KMS-11 (cell line): ENCODE data around the gene DAP.

Experiments
- H2AFZ ChIP-seq: fragments of 200-600 bp; sonication (generic); 2 replicates; pipeline ENCODE4 v1.6.1; 2016; ENCODE audit warnings: antibody characterized with exemption, mixed run types, low read depth
- H3K27ac ChIP-seq: fragments of 200-600 bp; sonication (generic); 2 replicates; pipeline ENCODE4 v1.6.1; 2016; ENCODE audit warnings: mild to moderate bottlenecking, mixed run types
- H3K27me3 ChIP-seq: fragments of 200-600 bp; sonication (generic); 2 replicates; pipeline ENCODE4 v1.6.1; 2017; ENCODE audit warnings: mild to moderate bottlenecking, low read depth, mixed run types, moderate library complexity; ENCODE audit not compliant: insufficient read depth
- H3K36me3 ChIP-seq: fragments of 200-600 bp; sonication (generic); 2 replicates; pipeline ENCODE4 v1.6.1; 2017; ENCODE audit warnings: mild to moderate bottlenecking, mixed run types; ENCODE audit not compliant: insufficient read depth
- H3K4me1 ChIP-seq: fragments of 200-600 bp; sonication (generic); 2 replicates; pipeline ENCODE4 v1.6.1; 2016; ENCODE audit warnings: mild to moderate bottlenecking, low read depth, mixed run types; ENCODE audit not compliant: poor library complexity, severe bottlenecking
- H3K4me2 ChIP-seq: fragments of 200-600 bp; sonication (generic); 2 replicates; pipeline ENCODE4 v1.7.0; 2016; ENCODE audit warnings: mild to moderate bottlenecking, mixed run types
- H3K4me3 ChIP-seq: fragments of 200-600 bp; sonication (generic); IDR thresholded peaks from 2 replicates; pipeline ENCODE4 v1.6.1; 2017; ENCODE audit warnings: low read depth, low read length, mixed read lengths; ENCODE audit not compliant: insufficient read depth
- H3K79me2 ChIP-seq: fragments of 200-600 bp; sonication (generic); 2 replicates; pipeline ENCODE4 v1.6.1; 2016; ENCODE audit warnings: low read depth, mixed run types; ENCODE audit not compliant: insufficient read depth
- H3K9ac ChIP-seq: fragments of 200-600 bp; sonication (generic); 2 replicates; pipeline ENCODE4 v1.6.1; 2016; ENCODE audit warnings: mild to moderate bottlenecking, mixed run types
- H4K20me1 ChIP-seq: fragments of 200-600 bp; sonication (generic); 2 replicates; pipeline ENCODE4 v1.6.1; 2016; ENCODE audit warnings: mild to moderate bottlenecking, mixed run types; ENCODE audit not compliant: insufficient read depth
- TF ChIP-seq, protein P1 (sequence below): fragments of 200-600 bp; sonication (generic); conservative IDR thresholded peaks from 2 replicates; pipeline ENCODE4 v1.6.1; 2017; ENCODE audit warnings: low read depth, mild to moderate bottlenecking, antibody characterized with exemption, low read length, moderate library complexity, mixed read lengths

The DAP gene

DNA sequence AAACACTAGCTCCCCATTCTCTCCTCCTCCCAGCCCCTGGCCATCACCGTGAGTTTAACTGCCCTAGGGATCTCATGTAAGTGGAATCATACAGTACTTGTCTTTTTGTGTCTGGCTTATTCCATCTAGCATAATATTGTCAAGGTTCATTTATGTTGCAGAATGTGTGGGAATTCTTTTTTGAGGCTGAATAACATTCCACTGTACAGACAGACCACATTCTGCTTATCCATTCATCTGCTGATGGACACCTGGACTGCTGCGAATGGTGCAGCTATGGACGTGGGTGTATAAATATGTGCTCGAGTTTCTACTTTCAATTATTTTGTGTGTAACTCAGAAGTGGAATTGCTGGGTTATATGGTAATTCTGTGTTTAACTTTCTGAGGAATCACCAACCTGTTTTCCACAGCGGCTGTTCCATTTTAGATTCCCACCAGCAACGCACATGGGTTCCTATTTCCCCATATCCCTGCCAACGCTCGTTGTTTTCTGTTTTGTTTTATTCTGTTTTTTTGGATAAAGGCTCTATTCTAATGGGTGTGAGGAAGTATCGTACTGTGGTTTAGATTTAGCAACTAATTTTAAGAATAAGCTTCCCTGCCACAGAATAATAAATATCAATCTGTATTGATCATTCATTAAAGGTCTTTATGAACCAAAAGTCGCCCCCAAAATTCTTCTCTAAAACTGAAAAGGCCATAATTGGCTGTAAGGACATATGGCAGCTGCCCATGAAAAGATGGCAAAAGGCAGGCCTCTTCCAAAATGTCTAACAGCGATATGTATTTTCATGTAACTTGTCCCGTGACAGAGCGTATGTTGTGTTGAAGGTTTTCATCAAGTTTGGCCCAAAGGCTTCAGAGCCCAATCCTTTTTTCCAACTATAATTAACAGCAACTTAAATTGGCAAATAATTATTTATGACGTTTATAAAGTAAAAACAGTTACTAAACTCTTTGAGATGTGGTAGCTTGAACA lies 70.3 kb downstream of the DAP start:
- no peaks in the 10 kb centered on the region for H3K79me2 ChIP-seq
- TF ChIP-seq, protein P1, sequence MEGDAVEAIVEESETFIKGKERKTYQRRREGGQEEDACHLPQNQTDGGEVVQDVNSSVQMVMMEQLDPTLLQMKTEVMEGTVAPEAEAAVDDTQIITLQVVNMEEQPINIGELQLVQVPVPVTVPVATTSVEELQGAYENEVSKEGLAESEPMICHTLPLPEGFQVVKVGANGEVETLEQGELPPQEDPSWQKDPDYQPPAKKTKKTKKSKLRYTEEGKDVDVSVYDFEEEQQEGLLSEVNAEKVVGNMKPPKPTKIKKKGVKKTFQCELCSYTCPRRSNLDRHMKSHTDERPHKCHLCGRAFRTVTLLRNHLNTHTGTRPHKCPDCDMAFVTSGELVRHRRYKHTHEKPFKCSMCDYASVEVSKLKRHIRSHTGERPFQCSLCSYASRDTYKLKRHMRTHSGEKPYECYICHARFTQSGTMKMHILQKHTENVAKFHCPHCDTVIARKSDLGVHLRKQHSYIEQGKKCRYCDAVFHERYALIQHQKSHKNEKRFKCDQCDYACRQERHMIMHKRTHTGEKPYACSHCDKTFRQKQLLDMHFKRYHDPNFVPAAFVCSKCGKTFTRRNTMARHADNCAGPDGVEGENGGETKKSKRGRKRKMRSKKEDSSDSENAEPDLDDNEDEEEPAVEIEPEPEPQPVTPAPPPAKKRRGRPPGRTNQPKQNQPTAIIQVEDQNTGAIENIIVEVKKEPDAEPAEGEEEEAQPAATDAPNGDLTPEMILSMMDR: no peak
- H3K27ac ChIP-seq: no peak overlapping the region
- no peak overlapping the region for H3K4me2 ChIP-seq
- peaks cover 15% of the 10 kb centered on the region for H3K4me1 ChIP-seq
- no peak overlapping the region for H3K4me3 ChIP-seq
- H3K36me3 ChIP-seq: no peaks in the 10 kb centered on the region
- no peak overlapping the region for H2AFZ ChIP-seq
- H3K9ac ChIP-seq: no peak overlapping the region
- H4K20me1 ChIP-seq: 0 out of 2 replicates have a peak, but pooled peaks cover 3% of the 10 kb centered on the region
- H3K27me3 ChIP-seq: no peaks in the 10 kb centered on the region

DNA sequence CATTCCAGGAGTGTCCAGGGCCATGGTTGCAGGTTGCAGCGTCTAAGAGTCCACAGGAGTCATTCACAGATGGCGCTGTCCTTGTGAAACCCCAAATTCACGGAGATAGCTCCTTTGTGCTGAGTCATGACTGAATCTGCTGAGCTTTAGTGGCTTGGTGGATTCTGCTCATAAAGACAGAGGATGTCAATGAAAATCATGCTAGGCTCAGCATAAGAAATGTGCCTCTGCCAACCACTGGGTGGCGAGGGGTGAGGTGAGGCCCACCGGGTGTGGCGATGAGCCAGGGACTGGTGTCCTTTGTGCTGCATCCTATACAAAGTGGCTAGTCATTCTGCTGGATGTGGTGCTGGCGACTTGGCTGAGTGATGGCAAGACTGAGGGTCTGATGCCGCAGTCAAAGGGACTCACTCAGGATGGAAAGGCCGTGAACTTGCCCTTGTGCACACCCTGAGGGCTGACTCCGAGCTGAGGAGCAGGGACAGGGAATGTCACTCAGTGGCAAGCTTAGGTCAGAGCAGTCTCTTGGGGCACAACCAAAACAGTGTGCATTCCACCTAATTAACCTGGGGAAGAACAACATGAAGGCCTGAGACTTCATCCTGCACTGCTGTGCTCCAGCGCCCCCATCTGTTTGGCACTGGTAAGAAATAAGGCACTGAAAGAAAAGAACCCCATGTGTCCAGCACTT lies 71.5 kb downstream of the DAP start:
- no peaks in the 10 kb centered on the region for H3K79me2 ChIP-seq
- 0 out of 2 replicates have a peak, but pooled peaks cover 3% of the 10 kb centered on the region for H4K20me1 ChIP-seq
- no peaks in the 10 kb centered on the region for H3K27me3 ChIP-seq
- no peaks in the 10 kb centered on the region for H3K36me3 ChIP-seq
- no peak overlapping the region for H3K9ac ChIP-seq
- H3K4me3 ChIP-seq: no peak overlapping the region
- peaks cover 15% of the 10 kb centered on the region for H3K4me1 ChIP-seq
- peak overlapping the region; percentile 12; the same call in 1 of the 2 replicates for H3K4me2 ChIP-seq
- TF ChIP-seq, protein P1: peak; percentile 83
- H3K27ac ChIP-seq: peak overlapping the region; percentile 36
- H2AFZ ChIP-seq: peak overlapping the region; percentile 8; the same call in 1 of the 2 replicates

DNA sequence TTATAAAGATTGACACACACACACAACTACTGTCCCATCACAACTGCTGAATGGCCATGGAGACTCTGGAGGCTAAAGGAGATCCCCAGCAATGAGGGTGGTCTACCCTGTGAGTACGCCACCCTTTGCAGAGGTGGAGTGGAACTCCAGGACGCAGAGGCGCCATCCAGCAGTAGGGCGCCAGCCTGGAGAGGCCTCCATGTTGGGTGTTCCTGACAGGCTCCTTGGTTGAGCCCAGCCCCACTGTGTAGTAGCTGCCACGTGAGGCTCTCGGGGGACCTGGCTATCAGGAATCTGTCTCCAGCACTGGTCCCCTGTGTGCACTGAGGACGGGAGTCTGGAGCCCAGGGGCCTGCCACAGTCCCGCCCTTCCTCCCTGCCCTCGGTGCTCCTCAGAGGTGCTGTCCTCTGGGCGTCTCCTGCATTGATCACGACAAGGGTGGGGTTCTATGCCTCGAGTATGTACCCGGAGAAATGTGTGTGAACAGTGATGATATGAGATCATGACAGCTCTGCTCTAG lies 72.3 kb downstream of the DAP start:
- Histone ChIP-seq H3K36me3 (no peaks in the 10 kb centered on the region), H3K4me2 (peak overlapping the region; percentile 12; the same call in 1 of the 2 replicates), H3K4me3 (no peak overlapping the region), H3K27me3 (no peaks in the 10 kb centered on the region), H3K79me2 (no peaks in the 10 kb centered on the region), H3K4me1 (peaks cover 15% of the 10 kb centered on the region), H4K20me1 (0 out of 2 replicates have a peak, but pooled peaks cover 3% of the 10 kb centered on the region), H3K27ac (peak overlapping the region; percentile 36), H2AFZ (no peak overlapping the region; the same call in 1 of the 2 replicates), H3K9ac (no peak overlapping the region)
- TF ChIP-seq, protein P1: no peak

DNA sequence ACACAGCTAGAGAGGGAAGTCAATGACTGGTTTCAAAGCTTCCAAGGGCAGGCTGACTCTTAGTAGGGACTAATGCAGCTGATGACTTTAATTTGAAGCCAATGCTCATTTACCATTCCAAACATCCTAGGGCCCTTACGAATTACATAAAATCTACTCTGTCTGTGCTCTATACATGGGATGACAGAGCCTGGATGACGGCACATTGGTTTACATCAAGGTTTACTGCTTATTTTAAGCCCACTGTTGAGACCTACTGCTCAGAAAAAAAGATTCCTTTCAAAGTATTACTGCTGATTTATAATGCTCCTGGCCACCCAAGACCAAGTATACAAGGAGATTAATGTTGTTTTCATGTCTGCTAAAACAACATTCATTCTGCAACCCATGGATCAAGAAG lies 74.1 kb downstream of the DAP start:
- Histone ChIP-seq H3K4me2 (no peak overlapping the region), H3K9ac (no peak overlapping the region), H3K4me1 (peaks cover 15% of the 10 kb centered on the region), H3K4me3 (no peak overlapping the region), H3K27me3 (no peaks in the 10 kb centered on the region), H3K27ac (no peak overlapping the region), H2AFZ (no peak overlapping the region), H3K79me2 (no peaks in the 10 kb centered on the region), H4K20me1 (0 out of 2 replicates have a peak, but pooled peaks cover 3% of the 10 kb centered on the region), H3K36me3 (no peaks in the 10 kb centered on the region)
- TF ChIP-seq, protein P1: no peak
